Measurements from ENCODE around the gene KCNG2. TPM values are rescaled to one million over a fixed set of nuclear protein-coding genes. Genes with fewer than 3 reads are reported as not detected.

Gene KCNG2
- total RNA-seq, 1 donor from 2014 or later: not detected

GRCh38 chr18:79923896-79924585 is 126.3 kb downstream of the KCNG2 start:
- DNase-seq (ENCODE audit: low spot score): no peak

GRCh38 chr18:79924814-79925731 is 127.3 kb downstream of the KCNG2 start:
- peak; percentile 35 for DNase-seq (ENCODE audit: low spot score)

- peak; percentile 26 for DNase-seq (ENCODE audit: low spot score)
Observed at GRCh38 chr18:79926306-79926705, 128.6 kb downstream of the KCNG2 start.

GRCh38 chr18:79926715-79927606 is 129.2 kb downstream of the KCNG2 start:
- DNase-seq (ENCODE audit: low spot score): peak; percentile 41

GRCh38 chr18:79927607-79928562 is 130.1 kb downstream of the KCNG2 start:
- peak; percentile 38 for DNase-seq (ENCODE audit: low spot score)

- DNase-seq (ENCODE audit: low spot score): no peak
Observed at GRCh38 chr18:79928563-79928960, 130.8 kb downstream of the KCNG2 start.

GRCh38 chr18:79930020-79930642 is 132.4 kb downstream of the KCNG2 start:
- DNase-seq (ENCODE audit: low spot score): no peak

- DNase-seq (ENCODE audit: low spot score): no peak
Observed at GRCh38 chr18:79931475-79931874, 133.7 kb downstream of the KCNG2 start.

- no peak for DNase-seq (ENCODE audit: low spot score)
Observed at GRCh38 chr18:79932907-79933306, 135.2 kb downstream of the KCNG2 start.

GRCh38 chr18:79933765-79934164 is 136.0 kb downstream of the KCNG2 start:
- DNase-seq (ENCODE audit: low spot score): peak; percentile 25

GRCh38 chr18:79934311-79935097 is 136.8 kb downstream of the KCNG2 start:
- peak; percentile 36 for DNase-seq (ENCODE audit: low spot score)

GRCh38 chr18:79935098-79935480 is 137.4 kb downstream of the KCNG2 start:
- peak; percentile 13 for DNase-seq (ENCODE audit: low spot score)

GRCh38 chr18:79935499-79935898 is 137.8 kb downstream of the KCNG2 start:
- DNase-seq (ENCODE audit: low spot score): peak; percentile 18

GRCh38 chr18:79935925-79936324 is 138.2 kb downstream of the KCNG2 start:
- peak; percentile 14 for DNase-seq (ENCODE audit: low spot score)

- DNase-seq (ENCODE audit: low spot score): peak; percentile 29
Observed at GRCh38 chr18:79936641-79937040, 138.9 kb downstream of the KCNG2 start.

GRCh38 chr18:79937103-79937860 is 139.5 kb downstream of the KCNG2 start:
- peak; percentile 31 for DNase-seq (ENCODE audit: low spot score)

GRCh38 chr18:79938196-79938595 is 140.5 kb downstream of the KCNG2 start:
- DNase-seq (ENCODE audit: low spot score): peak; percentile 26

- DNase-seq (ENCODE audit: low spot score): no peak
Observed at GRCh38 chr18:79939096-79939495, 141.4 kb downstream of the KCNG2 start.
